ENCODE results near the gene TRIM47. TPM values are rescaled to one million over a fixed set of nuclear protein-coding genes. Genes with fewer than 3 reads are reported as not detected.

TRIM47 gene
- total and polyA plus RNA-seq, 2 of the 13 experiments (the other 11 are each of a cell fraction or from before 2014, with no cell fraction given), result 33.5 to 82.0 TPM

GRCh38 chr17:75846692-75847613 is 31.4 kb downstream of the TRIM47 start (continued):
- TF ChIP-seq ZNF768 (CRISPR knock-in tag; IDR thresholded peaks at IDR 0.05) (peak; percentile 69), ZFP37 (CRISPR knock-in tag; IDR thresholded peaks at IDR 0.05; ENCODE audit: borderline replicate concordance) (no peak), KDM1A (CRISPR knock-in tag; IDR thresholded peaks at IDR 0.05) (peak; percentile 61; the same call in 1 of the 2 replicates), TOPORS (CRISPR knock-in tag; IDR thresholded peaks at IDR 0.05) (peak; percentile 70; the same call in 1 of the 2 replicates), ZKSCAN1 (IDR thresholded peaks at IDR 0.05; ENCODE audit: low read length) (0 out of 2 replicates have a peak, but pooled peaks have one; percentile 9), RFX5 (IDR thresholded peaks at IDR 0.05; ENCODE audit: low read depth, low read length) (no peak), AGO1 (IDR thresholded peaks at IDR 0.05; ENCODE audit: low read depth, low read length, poor library complexity, severe bottlenecking) (no peak), ZNF549 (CRISPR knock-in tag; IDR thresholded peaks at IDR 0.05) (no peak), SAP130 (CRISPR knock-in tag; IDR thresholded peaks at IDR 0.05; ENCODE audit: low read depth) (peak; percentile 96), ZNF616 (CRISPR knock-in tag; IDR thresholded peaks at IDR 0.05; ENCODE audit: low read depth) (peak; percentile 88; the same call in 1 of the 2 replicates), SP140L (CRISPR knock-in tag; IDR thresholded peaks at IDR 0.05; ENCODE audit: borderline replicate concordance) (no peak), ZNF569 (CRISPR knock-in tag; IDR thresholded peaks at IDR 0.05; ENCODE audit: borderline replicate concordance) (no peak), ZNF224 (CRISPR knock-in tag; IDR thresholded peaks at IDR 0.05) (no peak), THRA (CRISPR knock-in tag; IDR thresholded peaks at IDR 0.05; ENCODE audit: borderline replicate concordance) (peak; percentile 93), SRSF1 (optimal IDR thresholded peaks at IDR 0.05; ENCODE audit: low read depth, low read length) (peak; percentile 22), ZFAT (CRISPR knock-in tag; conservative IDR thresholded peaks at IDR 0.05) (no peak), ZNF597 (CRISPR knock-in tag; IDR thresholded peaks at IDR 0.05) (no peak), GLI4 (CRISPR knock-in tag; IDR thresholded peaks at IDR 0.05; ENCODE audit: borderline replicate concordance) (0 out of 2 replicates have a peak, but pooled peaks have one; percentile 19), ZNF792 (CRISPR knock-in tag; IDR thresholded peaks at IDR 0.05) (peak; percentile 47; the same call in 1 of the 2 replicates), ZNF234 (CRISPR knock-in tag; conservative IDR thresholded peaks at IDR 0.05) (no peak), XRCC5 (optimal IDR thresholded peaks at IDR 0.05; ENCODE audit: low read length) (peak; percentile 91), ZNF782 (CRISPR knock-in tag; IDR thresholded peaks at IDR 0.05; ENCODE audit: borderline replicate concordance) (no peak; the same call in 1 of the 2 replicates), PITX1 (CRISPR knock-in tag; IDR thresholded peaks at IDR 0.05) (peak; percentile 100)
- TF ChIP-seq, protein P1, sequence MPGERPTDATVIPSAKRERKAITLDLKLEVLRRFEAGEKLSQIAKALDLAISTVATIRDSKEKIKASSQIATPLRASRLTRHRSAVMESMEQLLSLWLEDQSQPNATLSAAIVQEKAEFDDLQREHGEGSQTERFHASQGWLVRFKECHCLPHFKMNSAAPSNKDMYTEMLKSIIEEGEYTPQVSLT (CRISPR knock-in tag; IDR thresholded peaks at IDR 0.05; ENCODE audit: borderline replicate concordance, low read depth), result no peak; the same call in 1 of the 2 replicates
- TF ChIP-seq, protein P2, sequence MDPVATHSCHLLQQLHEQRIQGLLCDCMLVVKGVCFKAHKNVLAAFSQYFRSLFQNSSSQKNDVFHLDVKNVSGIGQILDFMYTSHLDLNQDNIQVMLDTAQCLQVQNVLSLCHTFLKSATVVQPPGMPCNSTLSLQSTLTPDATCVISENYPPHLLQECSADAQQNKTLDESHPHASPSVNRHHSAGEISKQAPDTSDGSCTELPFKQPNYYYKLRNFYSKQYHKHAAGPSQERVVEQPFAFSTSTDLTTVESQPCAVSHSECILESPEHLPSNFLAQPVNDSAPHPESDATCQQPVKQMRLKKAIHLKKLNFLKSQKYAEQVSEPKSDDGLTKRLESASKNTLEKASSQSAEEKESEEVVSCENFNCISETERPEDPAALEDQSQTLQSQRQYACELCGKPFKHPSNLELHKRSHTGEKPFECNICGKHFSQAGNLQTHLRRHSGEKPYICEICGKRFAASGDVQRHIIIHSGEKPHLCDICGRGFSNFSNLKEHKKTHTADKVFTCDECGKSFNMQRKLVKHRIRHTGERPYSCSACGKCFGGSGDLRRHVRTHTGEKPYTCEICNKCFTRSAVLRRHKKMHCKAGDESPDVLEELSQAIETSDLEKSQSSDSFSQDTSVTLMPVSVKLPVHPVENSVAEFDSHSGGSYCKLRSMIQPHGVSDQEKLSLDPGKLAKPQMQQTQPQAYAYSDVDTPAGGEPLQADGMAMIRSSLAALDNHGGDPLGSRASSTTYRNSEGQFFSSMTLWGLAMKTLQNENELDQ (CRISPR knock-in tag; IDR thresholded peaks at IDR 0.05; ENCODE audit: borderline replicate concordance), result 0 out of 2 replicates have a peak, but pooled peaks have one; percentile 64

All from HepG2 (cell line).